WTC11 (cell line): ENCODE measurements around the gene RETSAT.

Experiments used
- CTCF ChIP-seq: fragments of 200-600 bp; IDR thresholded peaks from 2 replicates; pipeline ENCODE4 v1.8.0; 2022; ENCODE audit warnings: antibody characterized with exemption
- GTF2I ChIP-seq: fragments of 250-450 bp; sonication (Bioruptor Pico); conservative IDR thresholded peaks from 2 replicates; pipeline ENCODE4 v1.4.0; 2021; ENCODE audit warnings: mild to moderate bottlenecking
- JUN ChIP-seq: sonication (generic); formaldehyde crosslinking; IDR thresholded peaks from 2 replicates; pipeline ENCODE4 v1.8.0; 2023; ENCODE audit warnings: mild to moderate bottlenecking, missing genetic modification reagents
- RELA ChIP-seq: sonication (generic); formaldehyde crosslinking; IDR thresholded peaks from 2 replicates; pipeline ENCODE4 v1.8.1; 2022; ENCODE audit warnings: missing genetic modification reagents, mild to moderate bottlenecking, borderline replicate concordance

- TF ChIP-seq GTF2I (CRISPR knock-in tag) (no peak), JUN (CRISPR knock-in tag) (no peak), RELA (CRISPR knock-in tag) (no peak), CTCF (no peak)
Observed at GRCh38 chr2:85357736-85358135, 3.4 kb upstream of the RETSAT start.
